Testis (tissue), 3 donors: Measurements from ENCODE around the gene CTPS2. TPM values are rescaled to one million over a fixed set of nuclear protein-coding genes. Genes with fewer than 3 reads are reported as not detected.

Experiments
- DNase-seq: peaks from one replicate; pipeline ENCODE4 v3.0.0-alpha.2; 2019
- H3K27ac ChIP-seq, 2 donors: fragments of 200-600 bp; sonication (generic); one replicate each; pipeline ENCODE4 v1.5.1; 2019
- H3K27me3 ChIP-seq: fragments of 200-600 bp; sonication (generic); one replicate; pipeline ENCODE4 v1.5.1; 2019
- H3K36me3 ChIP-seq: fragments of 200-600 bp; sonication (generic); one replicate; pipeline ENCODE4 v1.5.1; 2017; ENCODE audit warnings: low read depth; ENCODE audit errors: missing control alignments
- H3K4me1 ChIP-seq: fragments of 200-600 bp; sonication (generic); one replicate; pipeline ENCODE4 v1.5.1; 2019
- H3K4me3 ChIP-seq, 2 donors: fragments of 200-600 bp; sonication (generic); one replicate each; pipeline ENCODE4 v1.5.1; 2017 to 2019
- H3K9me3 ChIP-seq: fragments of 200-600 bp; sonication (generic); one replicate; pipeline ENCODE4 v1.5.1; 2017
- POLR2A ChIP-seq: fragments of 450-650 bp; IDR thresholded peaks from one replicate; pipeline ENCODE4 v1.6.1; 2017; ENCODE audit warnings: antibody characterized with exemption, mild to moderate bottlenecking, moderate library complexity
- WGBS, 2 donors: methylation state at CpG; one replicate each; pipeline ENCODE4 v1.1.5; 2018; 5-methylcytosine and 5-hydroxymethylcytosine counted together
- intact Hi-C: fragments of 100-400 bp; cut with DNase I; formaldehyde crosslinking; loops from one replicate; pipeline ENCODE4 v1.15.1; 2023; ENCODE audit warnings: low total_unique reads
- polyA plus RNA-seq: library from polyadenylated mRNA; stranded (reverse); fragments of 350-450 nt; fragmentation: Illumina TruSeq; extraction: RNeasy Lipid Tissue Mini Kit (QIAGEN cat#74804); gene quantifications from one replicate; pipeline ENCODE4 v1.2.3, GENCODE V29; 2014; ENCODE audit warnings: low read depth, low replicate concordance; ENCODE audit not compliant: insufficient read depth
- total RNA-seq, 2 donors: library from RNA; depleted of rRNA; stranded (reverse); fragments of >200 nt; gene quantifications; one replicate each; pipeline ENCODE4 v1.2.3, GENCODE V29; 2016
- TF ChIP-seq, protein P1 (sequence below), 3 experiments: fragments of 450-650 bp in 2 of 3; fragments of 200-600 bp in 1 of 3; sonication (generic) in 1 of 3; IDR thresholded peaks; one replicate each; pipeline ENCODE4 v1.5.1; 2016 to 2019; ENCODE audit warnings: antibody characterized with exemption in 3 of 3, mild to moderate bottlenecking in 2 of 3, moderate library complexity in 1 of 3

Gene CTPS2
- total and polyA plus RNA-seq, 3 donors from 2014 or later: 3.2 to 9.7 (median 9.5) TPM

GRCh38 chrX:16705370-16705769, 7.1 kb downstream of the CTPS2 start:
- no peaks in the 10 kb centered on the region for H3K27me3 ChIP-seq
- TF ChIP-seq, protein P1, sequence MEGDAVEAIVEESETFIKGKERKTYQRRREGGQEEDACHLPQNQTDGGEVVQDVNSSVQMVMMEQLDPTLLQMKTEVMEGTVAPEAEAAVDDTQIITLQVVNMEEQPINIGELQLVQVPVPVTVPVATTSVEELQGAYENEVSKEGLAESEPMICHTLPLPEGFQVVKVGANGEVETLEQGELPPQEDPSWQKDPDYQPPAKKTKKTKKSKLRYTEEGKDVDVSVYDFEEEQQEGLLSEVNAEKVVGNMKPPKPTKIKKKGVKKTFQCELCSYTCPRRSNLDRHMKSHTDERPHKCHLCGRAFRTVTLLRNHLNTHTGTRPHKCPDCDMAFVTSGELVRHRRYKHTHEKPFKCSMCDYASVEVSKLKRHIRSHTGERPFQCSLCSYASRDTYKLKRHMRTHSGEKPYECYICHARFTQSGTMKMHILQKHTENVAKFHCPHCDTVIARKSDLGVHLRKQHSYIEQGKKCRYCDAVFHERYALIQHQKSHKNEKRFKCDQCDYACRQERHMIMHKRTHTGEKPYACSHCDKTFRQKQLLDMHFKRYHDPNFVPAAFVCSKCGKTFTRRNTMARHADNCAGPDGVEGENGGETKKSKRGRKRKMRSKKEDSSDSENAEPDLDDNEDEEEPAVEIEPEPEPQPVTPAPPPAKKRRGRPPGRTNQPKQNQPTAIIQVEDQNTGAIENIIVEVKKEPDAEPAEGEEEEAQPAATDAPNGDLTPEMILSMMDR (IDR thresholded peaks at IDR 0.05): no peak
- TF ChIP-seq POLR2A: no peak
- no peak overlapping the region for H3K27ac ChIP-seq
- 80 to 82% methylated on average over 1 to 2 of the region's 3 CpGs for WGBS, 2 donors
- intact Hi-C loops: no loop called here
- no peaks in the 10 kb centered on the region for H3K4me1 ChIP-seq
- no peaks in the 10 kb centered on the region for H3K36me3 ChIP-seq
- H3K9me3 ChIP-seq: no peaks in the 10 kb centered on the region
- H3K4me3 ChIP-seq: no peak overlapping the region
- DNase-seq: no peak

- Histone ChIP-seq H3K27ac (no peak overlapping the region), H3K27me3 (no peaks in the 10 kb centered on the region), H3K4me1 (no peaks in the 10 kb centered on the region), H3K36me3 (no peaks in the 10 kb centered on the region), H3K9me3 (no peaks in the 10 kb centered on the region), H3K4me3 (no peak overlapping the region)
- WGBS, 2 donors: 72 to 76% methylated on average over 12 to 15 of the region's 15 CpGs
- no peak for TF ChIP-seq POLR2A
- TF ChIP-seq, protein P1 (IDR thresholded peaks at IDR 0.05): no peak
- intact Hi-C loops: no loop called here
- DNase-seq: peak; percentile 15
These were observed 9.5 kb downstream of the CTPS2 start for GRCh38 chrX:16702700-16703599.

- no peaks in the 10 kb centered on the region for H3K27me3 ChIP-seq
- intact Hi-C loops: no loop called here
- TF ChIP-seq, protein P1 (IDR thresholded peaks at IDR 0.05): no peak
- no peak for TF ChIP-seq POLR2A
- no peak for DNase-seq
- H3K9me3 ChIP-seq: no peaks in the 10 kb centered on the region
- H3K4me3 ChIP-seq: no peak overlapping the region
- H3K36me3 ChIP-seq: no peaks in the 10 kb centered on the region
- no peaks in the 10 kb centered on the region for H3K4me1 ChIP-seq
- H3K27ac ChIP-seq: no peak overlapping the region
- WGBS, 2 donors: 55 to 69% methylated on average over 2 of the region's 2 CpGs
These were observed 11.7 kb downstream of the CTPS2 start for GRCh38 chrX:16700734-16701133.

- WGBS, 2 donors: 88 to 91% methylated on average over 5 to 6 of the region's 6 CpGs
- Histone ChIP-seq H3K36me3 (no peaks in the 10 kb centered on the region), H3K27me3 (no peaks in the 10 kb centered on the region), H3K4me1 (no peaks in the 10 kb centered on the region), H3K4me3 (no peak overlapping the region), H3K27ac (no peak overlapping the region), H3K9me3 (no peaks in the 10 kb centered on the region)
- intact Hi-C loops: no loop called here
- TF ChIP-seq, protein P1 (IDR thresholded peaks at IDR 0.05): no peak
- no peak for TF ChIP-seq POLR2A
- DNase-seq: no peak
These were observed 13.1 kb downstream of the CTPS2 start for GRCh38 chrX:16699389-16699788.
